HG03565 (cell line): ENCODE data around the gene BCAS3.
"Not testable (repeated sequence)": the region's sequence is repeated elsewhere in the genome, so short reads cannot be mapped to it uniquely, and the experiment has no call there.

Experiments used
- ATAC-seq: cut with Tn5 transposase; IDR thresholded peaks from one replicate; pipeline ENCODE4 v1.9.1; 2021; ENCODE audit warnings: mild to moderate bottlenecking, moderate library complexity; ENCODE audit not compliant: unreplicated experiment

BCAS3 gene

DNA sequence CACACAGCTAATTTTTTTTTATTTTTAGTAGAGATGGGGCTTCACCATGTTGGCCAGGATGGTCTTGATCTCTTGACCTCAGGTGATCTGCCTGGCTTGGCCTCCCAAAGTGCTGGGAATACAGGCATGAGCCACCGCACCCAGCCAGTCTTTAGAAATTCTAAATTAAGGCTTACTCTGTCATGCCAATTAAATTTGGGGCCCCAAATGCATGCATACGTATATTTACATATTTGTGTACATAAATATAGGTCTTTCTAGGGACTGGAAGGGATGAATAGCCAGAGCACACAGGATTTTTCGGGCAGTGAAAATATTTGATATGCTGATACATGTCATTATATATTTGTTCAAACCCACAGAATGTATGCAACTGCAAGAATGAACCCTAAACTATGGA is 105.1 kb downstream of the BCAS3 start:
- ATAC-seq: no peak

DNA sequence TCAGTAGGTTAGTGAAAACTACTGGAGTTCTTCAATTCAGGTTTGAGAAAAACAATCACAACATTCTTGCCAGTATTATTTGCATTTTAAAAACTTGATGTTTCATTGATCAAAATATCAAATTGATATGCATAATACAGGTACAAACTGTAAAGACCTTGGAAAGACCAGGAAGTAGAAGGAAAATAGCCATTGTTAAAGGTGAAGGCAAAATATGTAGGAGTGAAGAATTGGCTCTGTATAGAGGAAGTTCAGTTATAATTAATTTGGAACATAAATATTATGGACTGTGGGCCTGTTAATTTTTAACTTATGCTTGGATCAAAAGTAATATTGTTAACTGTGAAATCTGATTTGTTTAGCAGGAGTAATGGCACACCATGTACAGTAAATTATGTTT is 112.6 kb downstream of the BCAS3 start:
- ATAC-seq: no peak

DNA sequence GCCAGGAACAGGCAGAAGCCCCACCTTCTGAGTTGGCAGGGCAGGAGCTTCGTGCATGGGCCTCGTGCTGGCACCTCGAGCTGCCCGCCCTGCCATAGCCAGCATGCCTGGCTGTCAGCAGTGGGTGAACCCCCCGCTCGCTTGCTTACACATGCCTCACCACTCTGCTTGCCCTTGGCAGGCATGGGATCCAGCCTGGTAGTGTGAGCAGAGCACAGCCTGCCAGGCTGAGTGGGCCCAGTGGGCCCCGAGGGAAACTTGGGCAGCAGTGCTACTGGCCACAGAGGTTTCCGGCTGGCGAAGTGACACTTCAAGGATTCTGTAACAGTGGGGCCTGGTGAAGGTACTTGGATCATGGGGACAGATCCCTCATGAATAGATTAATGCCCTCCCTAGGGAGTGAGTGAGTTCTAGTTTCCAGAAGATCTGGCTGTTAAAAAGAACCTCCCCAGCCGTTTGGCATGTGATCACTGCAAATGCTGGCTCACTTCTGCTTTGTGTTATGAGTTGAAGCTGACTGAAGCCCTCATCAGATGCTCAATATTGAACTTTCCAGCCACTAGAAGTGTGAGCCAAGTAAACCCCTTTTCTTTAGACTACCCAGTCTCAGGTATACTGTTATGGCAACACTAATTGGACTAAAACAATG is 114.7 kb downstream of the BCAS3 start:
- ATAC-seq: no peak

DNA sequence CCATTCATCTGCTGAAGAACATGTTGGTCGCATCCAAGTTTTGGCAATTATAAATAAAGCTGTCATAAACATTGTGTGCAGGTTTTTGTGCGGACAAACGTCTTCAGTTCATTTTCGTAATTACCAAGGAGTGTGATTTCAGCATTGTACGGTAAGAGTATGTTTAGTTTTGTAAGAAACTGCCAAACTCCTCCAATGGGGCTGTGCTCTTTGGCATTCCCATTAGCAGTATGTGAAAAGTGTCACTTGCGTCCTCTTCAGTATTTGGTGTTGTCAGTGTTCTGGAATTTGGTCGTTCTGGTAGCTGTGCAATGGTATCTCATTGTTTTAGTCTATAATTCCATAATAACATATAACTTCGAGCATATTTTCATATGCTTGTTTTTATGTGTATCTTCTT is 120.9 kb downstream of the BCAS3 start:
- no peak for ATAC-seq

DNA sequence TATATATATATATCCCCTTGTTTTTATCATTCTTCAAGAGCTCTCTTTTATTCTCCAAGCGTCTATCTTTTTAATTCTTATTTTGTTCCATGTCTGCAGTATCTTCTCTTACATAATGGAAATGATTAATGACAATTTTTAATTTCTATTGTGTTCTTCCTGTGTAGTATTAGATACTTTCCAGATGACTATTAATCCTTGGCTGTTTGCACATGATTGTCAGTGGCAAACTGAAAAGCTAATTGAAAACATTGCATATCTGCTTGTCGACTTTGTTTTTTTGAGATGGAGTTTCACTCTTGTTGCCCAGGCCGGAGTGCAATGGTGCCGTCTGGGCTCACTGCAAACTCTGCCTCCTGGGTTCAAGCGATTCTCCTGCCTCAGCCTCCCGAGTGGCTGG is 124.7 kb downstream of the BCAS3 start:
- no peak for ATAC-seq

DNA sequence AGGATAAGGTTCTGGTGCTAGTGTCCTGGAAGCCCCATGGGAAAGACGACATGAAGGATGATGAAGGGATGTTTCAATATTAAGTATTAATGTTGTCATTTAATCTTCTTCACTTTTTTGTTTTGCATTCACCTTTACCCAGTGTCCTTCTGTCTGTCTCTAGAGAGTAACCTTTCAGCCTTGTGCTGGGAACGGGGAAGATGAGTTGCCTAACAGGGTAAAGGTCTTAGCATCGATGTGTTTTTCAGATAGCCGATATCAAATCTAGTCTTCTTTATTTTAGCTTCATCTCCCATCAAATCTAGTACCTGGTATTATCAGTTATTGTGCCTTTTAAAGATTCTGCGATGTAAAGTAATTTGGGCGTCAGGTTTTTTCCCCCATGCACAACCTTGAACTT is 125.4 kb downstream of the BCAS3 start:
- ATAC-seq: no peak

DNA sequence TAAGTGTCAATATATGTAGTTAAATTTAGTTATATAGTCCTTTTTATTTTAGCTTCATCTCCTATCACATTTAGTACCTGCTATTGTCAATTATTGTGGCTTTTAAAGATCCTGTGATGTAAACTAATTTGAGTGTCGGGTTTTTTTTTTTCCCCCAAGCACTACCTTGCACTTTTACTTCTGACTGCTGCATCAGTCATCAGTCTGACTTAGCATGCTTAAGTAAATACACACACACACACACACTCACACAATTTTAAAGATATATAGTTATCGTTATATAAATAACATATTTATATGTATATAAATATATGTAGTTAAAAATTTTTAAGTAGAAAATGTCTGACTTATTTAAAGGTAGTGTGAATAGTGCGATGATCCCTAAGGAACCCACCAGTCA is 127.2 kb downstream of the BCAS3 start:
- ATAC-seq: no peak

DNA sequence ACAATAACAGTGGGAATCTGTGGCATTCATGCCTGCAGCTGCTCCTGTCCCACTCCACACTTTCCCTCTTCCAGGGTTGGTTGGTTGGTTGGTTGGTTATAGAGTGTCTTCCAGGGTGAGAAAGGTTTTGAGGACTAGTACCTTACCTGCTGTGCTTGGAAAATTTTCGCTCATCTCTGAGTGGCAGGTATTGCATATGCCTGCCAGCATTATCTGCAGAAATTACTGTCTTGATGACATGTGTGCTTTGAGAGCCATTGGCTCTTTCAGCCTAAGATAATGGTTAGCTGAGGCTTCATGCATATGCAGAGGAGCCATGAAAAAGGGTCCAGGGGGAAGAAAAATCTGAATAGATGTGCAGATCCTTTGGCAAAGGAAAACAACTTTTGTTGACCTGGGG is 131.8 kb downstream of the BCAS3 start:
- ATAC-seq: no peak

DNA sequence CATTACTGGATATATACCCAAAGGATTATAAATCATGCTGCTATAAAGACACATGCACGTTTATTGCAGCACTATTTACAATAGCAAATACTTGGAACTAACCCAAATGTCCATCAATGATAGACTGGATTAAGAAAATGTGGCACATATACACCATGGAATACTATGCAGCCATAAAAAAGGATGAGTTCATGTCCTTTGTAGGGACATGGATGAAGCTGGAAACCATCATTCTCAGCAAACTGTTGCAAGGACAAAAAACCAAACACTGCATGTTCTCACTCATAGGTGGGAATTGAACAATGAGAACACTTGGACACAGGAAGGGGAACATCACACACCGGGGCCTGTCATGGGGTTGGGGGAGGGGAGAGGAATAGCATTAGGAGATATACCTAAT is 137.3 kb downstream of the BCAS3 start:
- ATAC-seq: not testable (repeated sequence)

DNA sequence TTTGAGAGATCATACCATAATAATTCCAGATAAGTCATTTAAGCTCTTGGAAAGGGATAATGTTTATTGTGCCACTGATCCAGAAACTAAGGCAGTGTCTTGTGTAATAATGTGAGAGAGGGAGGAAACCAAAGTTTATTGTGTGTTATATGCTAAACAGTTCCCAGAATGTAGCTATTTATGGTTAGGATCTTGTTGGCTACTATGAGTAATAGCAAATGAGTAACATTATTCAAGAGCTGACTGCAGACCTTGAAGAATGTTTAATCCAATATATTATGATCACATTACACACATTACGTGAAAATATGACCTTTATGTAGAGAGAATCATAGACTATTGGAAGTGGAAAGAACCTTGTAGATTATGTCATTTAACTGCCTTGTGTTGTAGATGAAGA is 139.5 kb downstream of the BCAS3 start:
- no peak for ATAC-seq

DNA sequence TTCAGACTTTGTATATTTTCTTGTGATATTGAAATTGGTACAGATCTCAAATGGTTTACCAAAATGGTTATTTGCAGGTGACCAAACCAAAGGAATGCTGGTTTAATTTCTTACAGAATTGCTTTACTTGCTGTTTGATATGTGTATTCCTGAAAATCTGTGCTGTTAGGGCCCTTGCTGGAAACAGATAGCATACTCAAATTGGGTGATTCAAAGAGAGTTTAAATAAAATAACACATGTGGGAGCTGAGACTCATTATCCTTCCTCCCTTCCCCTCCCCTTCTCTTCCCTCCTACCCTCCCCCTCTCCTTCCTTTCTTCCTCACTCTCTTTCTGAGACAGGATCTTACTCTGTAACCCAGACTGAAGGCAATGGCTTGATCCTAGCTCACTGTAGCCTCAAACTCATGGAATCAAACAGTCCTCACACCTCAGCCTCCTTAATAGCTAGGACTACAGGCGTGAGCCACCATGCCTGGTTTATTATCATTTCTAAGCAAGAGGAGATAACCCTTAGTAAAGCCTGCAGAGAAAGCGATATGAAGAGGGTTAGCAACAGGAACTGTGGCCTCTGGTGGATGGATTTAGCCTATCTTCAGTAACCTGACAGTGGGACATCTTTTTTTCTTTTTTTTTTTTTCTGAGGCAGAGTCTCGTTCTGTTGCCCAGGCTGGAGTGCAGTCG is 141.9 kb downstream of the BCAS3 start:
- ATAC-seq: no peak

DNA sequence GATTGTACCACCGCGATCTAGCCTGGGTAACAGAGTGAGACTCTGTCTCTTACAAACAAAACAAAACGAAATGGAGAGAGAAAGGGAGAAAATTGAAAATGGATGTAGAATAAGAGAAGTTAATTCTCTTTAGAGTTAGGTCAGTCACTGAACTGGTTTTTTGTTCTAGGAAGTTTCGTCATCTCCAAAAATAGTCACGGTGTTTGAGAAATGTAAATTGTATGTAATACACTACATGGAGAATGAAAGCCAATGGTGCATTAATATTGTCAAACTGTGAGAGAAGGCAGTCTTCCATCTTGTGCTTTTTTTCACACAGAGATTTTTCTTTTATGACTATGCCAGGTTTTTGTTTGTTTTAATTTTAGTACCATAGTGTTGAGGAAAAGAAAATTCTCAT is 145.9 kb downstream of the BCAS3 start:
- no peak for ATAC-seq

DNA sequence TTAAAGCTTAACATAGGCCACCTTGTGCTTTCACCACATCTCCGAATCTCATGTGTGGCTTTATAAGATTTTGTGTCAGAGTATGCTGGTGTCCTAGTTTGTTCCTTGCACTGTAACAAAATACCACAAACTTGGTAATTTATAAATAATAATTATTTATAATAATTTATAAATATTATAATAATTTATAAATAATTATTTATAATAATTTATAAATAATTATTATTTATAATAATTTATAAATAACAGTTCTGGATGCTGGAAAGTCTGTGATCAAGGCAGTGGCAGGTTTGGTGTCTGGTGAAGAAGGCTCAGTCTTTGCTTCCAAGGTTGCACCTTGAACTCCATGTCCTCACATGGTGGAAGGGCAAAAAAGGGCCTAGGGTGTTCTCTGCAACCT is 147.7 kb downstream of the BCAS3 start:
- no peak for ATAC-seq

DNA sequence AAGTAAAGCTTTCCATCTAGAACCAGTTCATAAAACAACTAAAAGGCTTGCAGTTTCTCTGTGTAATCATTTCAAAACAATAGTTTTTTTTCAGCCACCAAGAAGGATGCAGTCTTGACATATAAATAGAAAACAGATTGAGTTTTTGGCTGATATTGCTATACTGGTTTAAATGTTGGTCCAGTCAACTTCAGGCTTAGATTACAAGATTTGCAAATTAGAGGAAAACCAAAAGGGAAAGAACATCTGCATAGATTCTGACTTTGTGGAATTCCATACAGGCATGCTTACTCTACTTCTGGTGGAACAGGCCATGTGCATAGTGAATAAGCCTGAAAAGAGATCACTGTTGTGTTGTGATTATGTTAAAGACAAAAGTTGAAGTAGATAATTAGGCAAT is 150.3 kb downstream of the BCAS3 start:
- ATAC-seq: no peak

DNA sequence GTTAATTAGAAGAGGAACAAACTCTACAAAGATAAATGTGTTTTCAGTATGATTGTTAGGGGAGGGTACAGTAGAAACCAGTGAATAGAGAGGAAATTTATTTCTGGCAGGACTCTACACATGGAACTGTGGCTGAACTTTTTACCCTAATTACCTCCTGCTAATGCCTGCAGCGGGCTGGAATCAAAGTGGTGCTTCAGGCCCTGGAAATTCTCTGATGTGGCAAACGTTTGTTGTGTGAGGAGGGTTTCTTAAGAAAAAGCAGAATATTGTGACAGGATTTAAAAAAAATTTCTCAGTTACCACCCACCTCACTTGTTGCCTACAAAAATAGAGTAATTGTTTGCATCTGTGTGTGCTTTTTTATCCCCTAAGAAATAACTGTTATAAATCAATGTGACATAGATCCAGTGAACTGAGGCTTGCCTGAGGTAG is 154.5 kb downstream of the BCAS3 start:
- no peak for ATAC-seq

DNA sequence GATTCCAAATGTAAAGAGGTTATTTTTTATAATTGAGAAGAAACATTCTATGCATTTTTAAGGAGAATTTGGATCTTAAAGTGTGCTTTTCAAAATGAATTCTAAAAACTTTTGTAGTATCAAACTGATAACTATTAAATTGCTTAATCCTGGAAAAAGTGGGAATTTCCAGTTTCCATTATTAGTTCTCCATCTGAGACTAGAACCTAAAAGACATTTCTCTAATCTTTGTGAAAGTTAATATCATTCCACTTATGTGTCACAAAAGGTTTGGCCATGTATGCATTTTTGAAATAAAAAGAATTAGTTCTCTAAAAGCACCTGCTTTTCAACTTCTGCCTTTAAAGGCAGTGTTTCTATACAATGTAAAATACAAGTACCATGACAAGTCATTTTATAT is 155.0 kb downstream of the BCAS3 start:
- ATAC-seq: no peak

DNA sequence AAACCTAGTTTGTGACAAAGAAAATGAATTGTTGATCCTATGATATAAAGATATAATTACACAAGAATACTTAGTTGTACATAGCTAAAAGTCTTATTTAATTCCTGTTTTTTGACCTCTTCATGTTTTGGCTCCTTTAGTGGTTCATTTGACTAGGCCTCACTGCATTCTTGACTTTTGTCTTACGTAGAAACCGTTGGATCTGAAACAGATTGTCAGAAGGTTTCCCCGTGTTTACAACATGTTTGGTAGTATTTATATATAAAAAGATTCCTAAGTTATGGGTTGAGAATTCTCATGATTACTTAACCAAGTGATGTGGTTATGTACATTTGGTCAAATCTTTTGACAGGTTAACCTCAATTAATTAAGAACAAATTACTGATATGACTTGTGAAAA is 162.8 kb downstream of the BCAS3 start:
- ATAC-seq: no peak

DNA sequence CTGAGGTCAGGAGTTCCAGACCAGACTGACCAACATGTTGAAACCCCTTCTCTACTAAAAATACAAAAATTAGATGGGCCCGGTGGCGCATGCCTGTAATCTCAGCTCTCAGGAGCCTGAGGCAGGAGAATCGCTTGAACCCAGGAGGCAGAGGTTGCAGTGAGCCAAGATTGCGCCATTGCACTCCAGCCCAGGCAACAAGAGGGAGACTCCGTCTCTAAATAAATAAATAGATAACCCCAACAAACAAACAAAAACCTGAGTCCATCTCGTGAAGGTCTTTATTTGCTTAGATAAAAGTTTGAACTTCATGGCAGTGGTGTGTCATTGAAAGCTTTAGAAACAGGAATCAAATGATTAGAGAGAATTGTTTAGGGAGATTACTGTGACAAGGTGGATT is 167.4 kb downstream of the BCAS3 start:
- no peak for ATAC-seq

DNA sequence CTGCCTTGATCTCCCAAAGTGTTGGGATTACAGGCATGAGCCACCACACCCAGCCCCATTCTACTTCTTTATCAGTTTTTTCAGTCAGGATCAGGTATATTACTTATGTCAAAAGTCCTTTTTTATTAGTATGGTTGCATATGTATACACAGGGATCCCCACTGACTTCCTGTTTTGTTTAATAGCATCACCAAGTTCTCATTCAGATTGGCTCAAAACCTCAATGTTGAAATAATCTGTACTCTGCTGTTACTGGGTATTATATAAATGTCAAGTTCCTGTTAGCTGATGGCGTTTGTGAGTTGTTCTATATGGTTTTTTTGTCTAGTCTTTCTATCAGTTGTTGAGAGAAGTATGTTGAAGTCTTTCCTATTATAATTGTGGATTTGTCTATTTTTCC is 168.5 kb downstream of the BCAS3 start:
- ATAC-seq: no peak

DNA sequence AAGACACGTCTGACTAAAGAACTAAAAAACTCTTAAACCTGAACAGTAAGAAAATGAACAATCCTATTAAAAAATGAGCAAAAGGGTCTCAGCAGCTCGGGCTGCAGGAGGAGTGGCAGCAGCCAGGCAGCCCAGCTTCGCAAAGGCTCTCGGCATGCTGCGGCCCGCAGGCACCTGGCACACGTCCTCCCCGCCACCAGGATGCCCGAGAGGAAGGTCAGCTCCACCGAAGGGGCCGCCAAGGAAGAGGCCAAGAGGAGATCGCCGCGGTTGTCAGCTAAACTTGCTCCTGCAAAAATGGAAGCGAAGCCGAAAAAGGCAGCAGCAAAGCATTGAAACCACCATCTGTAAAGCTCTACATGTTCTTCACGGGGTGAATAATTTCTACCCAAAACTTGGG is 173.5 kb downstream of the BCAS3 start:
- ATAC-seq: no peak

DNA sequence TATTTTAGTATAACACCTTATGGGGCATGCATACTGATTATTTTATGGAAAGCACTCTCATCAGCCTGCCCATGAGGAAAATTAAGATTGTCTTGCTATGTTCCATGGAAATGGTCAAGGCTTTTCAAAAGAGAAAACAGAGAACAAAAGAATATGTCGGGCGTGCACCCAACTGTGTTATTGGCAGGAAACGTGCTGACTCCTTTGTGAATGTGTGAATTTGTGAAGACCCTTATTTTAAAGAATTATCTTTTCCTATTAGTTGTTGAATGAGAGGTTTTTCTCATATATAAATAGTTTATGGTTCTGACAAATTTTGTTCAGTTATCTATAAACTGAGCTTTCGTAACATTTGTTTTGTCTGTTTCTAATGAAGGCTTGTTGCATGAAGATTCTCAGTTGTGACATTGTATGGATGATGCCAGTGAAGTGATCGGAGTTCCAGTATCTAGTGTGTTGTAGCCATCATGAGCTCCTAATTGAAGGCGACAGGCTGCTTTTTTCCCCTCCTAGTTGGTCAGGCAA is 180.0 kb downstream of the BCAS3 start:
- ATAC-seq: no peak

DNA sequence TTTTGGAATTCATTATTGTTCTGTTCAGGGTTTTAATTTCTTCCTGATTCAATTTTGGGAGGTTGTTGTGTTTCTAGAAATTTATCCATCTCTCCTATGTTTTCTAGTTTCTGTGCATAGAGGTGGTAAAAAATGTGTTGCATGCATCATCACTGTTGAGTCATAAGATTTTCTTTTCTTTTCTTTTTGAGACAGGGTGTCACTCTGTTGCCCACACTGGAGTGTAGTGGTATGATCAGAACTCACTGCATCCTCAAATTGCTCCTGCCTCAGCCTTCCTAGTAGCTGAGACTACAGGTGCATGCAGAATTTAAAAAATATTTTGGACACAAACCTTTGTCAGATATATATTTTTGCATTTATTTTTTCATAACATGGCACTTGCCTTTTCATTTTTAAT is 184.8 kb downstream of the BCAS3 start:
- ATAC-seq: no peak
